Renal cortex interstitium (tissue), 11 donors: Measurements from ENCODE around the gene STKLD1. TPM values are rescaled to one million over a fixed set of nuclear protein-coding genes. Genes with fewer than 3 reads are reported as not detected.
"Not testable (repeated sequence)": the region's sequence is repeated elsewhere in the genome, so short reads cannot be mapped to it uniquely, and the experiment has no call there.

Experiments
- DNase-seq, 11 donors: peaks; one replicate each; pipeline ENCODE4 v3.0.0-alpha.2; 2013; ENCODE audit warnings: low read depth in 9 of 11, low spot score in 4 of 11; ENCODE audit errors: extremely low read depth in 1 of 11
- polyA plus RNA-seq, 3 donors: library from polyadenylated mRNA; unstranded; fragments of 120-200 nt; gene quantifications; one replicate each; pipeline ENCODE4 v1.2.1, GENCODE V29; 2013; ENCODE audit not compliant: insufficient read length in 3 of 3

Gene STKLD1
- polyA plus RNA-seq, 3 donors: 4.3 to 5.4 (median 4.4) TPM

- no peak for DNase-seq
Measured at GRCh38 chr9:133357656-133358055, 18.5 kb upstream of the STKLD1 start.

- DNase-seq: no peak
Measured at GRCh38 chr9:133359399-133360175, 16.6 kb upstream of the STKLD1 start.

- DNase-seq: no peak
Measured at GRCh38 chr9:133360400-133361393, 15.5 kb upstream of the STKLD1 start.

GRCh38 chr9:133361507-133362092 lies 14.6 kb upstream of the STKLD1 start:
- DNase-seq: no peak

DNA sequence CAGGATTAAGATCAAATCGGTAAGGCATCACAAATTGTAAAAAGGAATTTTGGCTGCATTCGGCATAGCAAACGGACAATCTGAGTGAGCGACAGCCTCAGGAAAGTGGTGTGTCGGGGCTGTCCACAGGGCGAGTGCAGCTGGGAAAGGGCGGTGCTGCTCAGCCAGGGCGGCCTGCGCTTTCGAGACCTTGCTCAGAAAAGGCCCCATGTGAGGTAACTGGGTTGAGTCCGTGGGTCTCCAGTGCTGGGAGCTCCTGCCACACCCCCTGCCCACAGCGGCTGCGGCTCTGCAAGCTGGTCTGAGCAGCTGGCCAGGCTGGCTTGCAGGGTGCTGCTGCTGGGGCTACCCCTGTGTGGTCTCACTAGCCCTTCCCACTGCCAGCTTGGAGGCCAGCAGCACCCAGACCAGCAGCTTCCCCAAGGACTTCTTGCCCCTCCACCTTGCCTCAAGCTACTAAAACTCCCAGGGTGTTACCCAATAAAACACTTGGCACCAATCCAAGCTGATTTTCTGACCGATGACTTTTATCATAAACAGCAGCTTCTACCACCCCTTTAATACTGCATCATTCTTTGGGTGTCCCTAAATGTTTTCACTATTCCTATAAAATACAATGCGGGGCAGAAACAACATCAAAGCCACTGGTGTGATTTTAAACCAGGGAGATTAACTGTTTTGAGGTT lies 13.7 kb upstream of the STKLD1 start:
- no peak for DNase-seq

DNA sequence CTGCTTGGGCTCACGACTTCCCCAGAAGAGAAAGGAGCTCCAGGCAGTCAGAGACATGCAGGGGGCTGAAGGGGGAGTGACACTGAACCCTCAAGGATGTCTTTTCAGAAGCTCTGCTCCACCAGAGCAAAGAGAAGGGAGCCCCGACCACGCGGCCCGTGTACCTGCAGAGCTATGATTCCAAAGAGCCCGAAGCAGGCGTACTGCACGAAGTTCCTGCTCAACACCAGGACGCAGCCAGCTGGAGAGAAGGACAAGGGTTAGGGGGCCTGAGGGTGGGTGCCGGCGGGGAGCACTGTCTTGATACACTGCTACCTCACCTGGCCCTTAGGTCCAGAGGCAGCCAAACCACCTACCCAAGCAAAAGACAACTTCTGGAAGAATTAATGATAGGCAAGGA lies 9.7 kb upstream of the STKLD1 start:
- no peak for DNase-seq

DNA sequence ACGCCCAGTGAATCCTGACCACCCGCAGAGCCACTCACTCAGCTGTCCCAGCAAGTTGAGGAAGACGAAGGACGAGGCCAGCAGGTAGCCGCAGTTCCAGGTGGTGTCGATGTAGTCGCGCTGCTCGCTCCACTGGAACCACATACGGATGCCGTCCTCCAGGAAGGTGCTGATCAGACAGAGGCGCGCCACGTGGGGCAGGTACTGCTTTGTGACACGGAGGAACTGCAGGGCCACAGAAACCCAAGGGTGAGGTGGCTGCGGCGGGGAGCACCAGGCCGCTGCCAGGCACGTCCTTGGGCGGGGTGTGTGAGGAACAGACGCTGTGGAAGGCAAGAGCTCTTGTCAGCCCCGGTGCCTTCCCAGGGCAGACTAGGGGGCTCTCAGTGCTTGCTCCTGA lies 8.9 kb upstream of the STKLD1 start:
- DNase-seq: no peak

DNA sequence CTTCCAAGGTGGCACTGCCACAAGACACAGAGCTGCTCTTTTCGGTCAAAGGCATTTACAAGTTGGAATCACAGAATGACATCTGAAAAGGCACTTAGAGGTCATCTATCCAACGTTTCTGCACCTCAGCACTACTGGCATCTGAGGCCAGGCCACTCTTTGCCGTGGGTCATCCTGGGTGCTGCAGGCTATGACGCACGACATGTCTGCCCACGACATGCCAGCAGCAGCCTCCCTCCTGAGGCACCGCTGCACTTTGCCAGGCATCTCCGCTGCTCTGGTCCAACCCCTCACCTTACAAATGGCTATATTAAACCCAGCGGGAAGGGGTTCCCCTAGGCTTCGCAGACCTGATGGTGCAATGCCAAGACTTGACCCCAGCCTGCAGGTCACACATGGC lies 8.4 kb upstream of the STKLD1 start:
- no peak for DNase-seq

DNA sequence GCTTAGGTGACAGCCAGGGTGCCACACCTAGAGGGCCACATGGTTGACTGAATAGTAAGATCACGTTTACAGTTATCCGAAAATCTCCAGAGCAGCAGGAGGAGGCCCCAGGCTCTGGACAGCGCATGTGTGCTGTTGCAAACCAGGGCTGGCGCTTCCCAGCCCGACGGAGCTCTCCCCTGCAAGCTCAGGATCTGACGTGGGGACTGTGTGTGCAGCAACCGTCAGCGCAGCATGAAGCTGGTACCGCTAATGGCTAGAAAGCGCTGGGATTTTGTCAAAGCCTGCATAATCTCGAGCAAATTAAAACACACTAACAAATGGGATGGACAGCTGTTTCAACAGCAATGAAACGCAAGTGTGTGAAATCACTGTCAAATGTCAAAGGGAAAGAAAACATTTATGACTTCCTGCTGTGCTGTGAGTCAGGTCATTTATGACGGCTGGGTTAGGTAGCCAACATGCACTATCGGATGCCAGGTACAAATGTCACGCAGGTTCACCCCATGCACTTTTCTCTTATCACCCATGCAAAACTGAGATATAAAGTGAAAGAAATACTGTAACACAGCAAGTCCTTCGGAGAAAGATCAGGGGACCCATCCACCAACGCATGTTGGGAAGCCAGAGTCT lies 7.8 kb upstream of the STKLD1 start:
- no peak for DNase-seq

- DNase-seq: no peak
Measured at GRCh38 chr9:133369422-133369821, 6.7 kb upstream of the STKLD1 start.

DNA sequence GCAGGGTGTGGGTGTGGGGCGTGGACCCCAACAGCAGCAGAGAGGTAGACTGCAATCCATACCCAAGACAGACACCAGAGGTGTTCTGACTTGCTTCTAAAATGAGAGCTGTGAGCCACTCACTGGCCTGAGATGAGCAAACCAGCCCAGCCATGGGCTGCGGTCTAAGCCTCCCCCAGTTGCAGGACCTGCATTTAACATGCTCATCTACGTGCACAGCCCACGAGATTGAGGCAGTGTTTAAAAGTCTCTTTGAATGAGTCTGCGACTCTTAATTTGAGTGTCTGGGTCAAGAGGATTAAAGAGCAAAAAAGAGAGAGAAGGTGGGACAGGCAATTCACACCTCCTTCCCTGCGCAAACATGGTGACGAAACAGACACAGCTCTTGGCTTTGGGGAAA lies 6.2 kb upstream of the STKLD1 start:
- no peak for DNase-seq

DNA sequence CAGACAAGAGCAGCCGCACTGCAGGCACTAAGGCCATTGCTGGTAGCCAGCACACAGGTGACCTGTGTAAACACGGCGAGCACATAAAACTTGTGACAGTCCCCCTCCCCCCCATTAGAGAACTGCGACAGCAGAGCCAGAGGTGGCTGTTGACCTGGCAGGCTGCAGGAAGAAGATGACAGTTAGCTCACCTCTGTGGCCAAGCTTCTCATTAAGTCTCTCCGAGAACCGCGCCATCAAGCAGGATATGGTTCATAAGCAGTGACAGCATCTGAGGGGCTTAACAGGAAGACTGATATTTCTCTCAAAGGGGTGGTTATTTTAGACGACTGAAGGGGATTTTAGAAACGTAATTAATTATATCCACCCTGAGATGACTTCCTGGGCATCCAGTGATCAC lies 5.5 kb upstream of the STKLD1 start:
- no peak for DNase-seq

DNA sequence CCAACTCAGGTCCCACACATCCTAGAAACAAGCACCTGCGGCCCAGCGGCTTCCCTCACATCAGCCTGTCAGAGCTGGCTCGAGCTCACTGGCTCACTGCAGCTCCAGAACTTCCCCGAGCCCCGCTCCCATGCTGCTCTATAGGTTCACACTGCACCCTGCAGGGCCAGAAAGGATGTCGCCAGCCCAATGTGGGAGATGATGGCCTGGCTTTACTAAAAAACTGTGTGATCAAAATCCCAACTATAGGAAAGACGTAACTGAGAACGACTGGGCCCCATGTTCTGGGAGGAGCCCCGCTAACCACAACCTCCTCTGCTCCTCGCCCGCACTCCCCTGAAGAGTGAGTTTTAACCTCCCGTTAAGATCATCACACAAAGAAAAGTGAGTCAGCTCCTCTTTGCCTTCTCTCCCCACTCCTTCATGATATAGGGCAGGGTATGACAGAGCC lies 4.9 kb upstream of the STKLD1 start:
- no peak for DNase-seq

DNA sequence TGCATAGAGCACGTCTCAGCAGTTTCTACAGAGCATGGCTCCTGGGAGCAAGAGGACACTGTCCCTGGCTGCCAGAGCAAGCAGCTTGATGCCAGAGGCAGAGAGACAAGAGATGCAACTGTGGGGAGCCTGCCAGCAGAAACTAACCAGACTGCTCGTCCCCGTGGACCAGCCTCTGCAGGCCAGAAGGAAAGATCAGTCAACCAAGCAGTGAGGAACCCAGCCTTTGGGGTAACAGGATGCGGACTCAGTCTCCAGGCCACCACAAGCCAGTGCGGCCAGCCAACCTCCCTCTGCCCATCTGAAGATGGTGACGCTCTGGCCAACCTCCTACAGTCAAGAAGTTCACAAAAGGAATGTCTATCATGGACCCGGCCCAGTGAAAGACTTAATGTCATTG lies 4.0 kb upstream of the STKLD1 start:
- no peak for DNase-seq

GRCh38 chr9:133374612-133375115 lies 1.5 kb upstream of the STKLD1 start:
- DNase-seq: no peak

GRCh38 chr9:133375116-133375723 lies 946 bp upstream of the STKLD1 start:
- DNase-seq: no peak

GRCh38 chr9:133377280-133377679 lies 1.1 kb downstream of the STKLD1 start:
- DNase-seq: not testable (repeated sequence)

GRCh38 chr9:133377721-133378216 lies 1.6 kb downstream of the STKLD1 start:
- DNase-seq: no peak
